ENCODE measurements around the gene ADAMTS10. TPM values are rescaled to one million over a fixed set of nuclear protein-coding genes. Genes with fewer than 3 reads are reported as not detected.

Gene ADAMTS10
- total RNA-seq, 1 donor from 2014 or later, result 10.0 TPM

Other genes with a start within 250 kb of the ADAMTS10 start
- 11.7 TPM for gene ANGPTL4, start 246.6 kb downstream of the ADAMTS10 start, total RNA-seq
- 162 TPM for gene RAB11B, start 220.4 kb downstream of the ADAMTS10 start, total RNA-seq
- gene MARCHF2, start 197.4 kb downstream of the ADAMTS10 start, total RNA-seq, result 97.0 TPM
- gene HNRNPM, start 165.7 kb downstream of the ADAMTS10 start, total RNA-seq, result 129 TPM
- 0.59 TPM for gene PRAM1, start 108.1 kb downstream of the ADAMTS10 start, total RNA-seq
- 12.9 TPM for gene ZNF414, start 96.5 kb downstream of the ADAMTS10 start, total RNA-seq
- 8.0 TPM for gene MYO1F, start 33.3 kb downstream of the ADAMTS10 start, total RNA-seq
- gene NFILZ, start 19.9 kb upstream of the ADAMTS10 start, total RNA-seq, result not detected
- gene ACTL9, start 88.1 kb upstream of the ADAMTS10 start, total RNA-seq, result not detected
- gene OR2Z1, start 110.9 kb upstream of the ADAMTS10 start, total RNA-seq, result not detected
- gene ZNF558, start 221.6 kb upstream of the ADAMTS10 start, total RNA-seq, result 10.8 TPM
- gene MBD3L1, start 221.7 kb upstream of the ADAMTS10 start, total RNA-seq, result not detected

Measured in left ventricle myocardium superior (tissue), 1 donor.